ENCODE measurements around the gene B4GALNT2.

B4GALNT2 gene

DNA sequence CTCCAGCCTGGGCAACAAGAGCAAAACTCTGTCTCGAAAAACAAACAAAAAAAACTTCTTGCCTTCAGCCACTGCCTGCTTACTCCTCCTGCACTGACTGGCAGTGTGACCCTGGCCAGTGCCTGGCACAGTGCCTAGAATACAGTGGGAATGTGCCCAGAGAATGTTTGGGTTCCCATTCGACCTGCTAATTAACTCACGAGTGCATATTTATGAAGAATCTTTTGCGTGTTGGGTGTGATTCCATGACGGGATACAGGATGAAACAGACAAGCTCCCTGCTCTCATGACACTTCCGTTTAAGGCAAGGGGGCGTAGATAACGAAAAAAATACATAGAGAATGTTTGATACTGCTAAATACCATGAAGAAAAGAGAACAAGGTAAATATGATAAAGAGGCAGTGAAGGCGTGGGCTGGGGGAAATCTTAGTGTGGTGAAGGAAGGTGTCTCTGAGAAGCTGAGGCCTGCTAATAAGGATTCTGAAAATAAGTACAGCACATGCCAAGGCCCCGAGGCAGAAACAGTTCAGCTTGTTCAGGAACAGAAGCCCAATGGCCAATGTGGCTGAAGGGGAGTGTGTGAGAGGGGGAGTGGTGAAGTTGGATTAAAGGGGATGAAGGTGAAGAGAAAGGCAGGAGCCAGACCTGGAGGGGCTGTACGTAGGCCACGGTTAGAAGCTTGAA lies 82.2 kb downstream of the B4GALNT2 start:
- no peak for DNase-seq

DNA sequence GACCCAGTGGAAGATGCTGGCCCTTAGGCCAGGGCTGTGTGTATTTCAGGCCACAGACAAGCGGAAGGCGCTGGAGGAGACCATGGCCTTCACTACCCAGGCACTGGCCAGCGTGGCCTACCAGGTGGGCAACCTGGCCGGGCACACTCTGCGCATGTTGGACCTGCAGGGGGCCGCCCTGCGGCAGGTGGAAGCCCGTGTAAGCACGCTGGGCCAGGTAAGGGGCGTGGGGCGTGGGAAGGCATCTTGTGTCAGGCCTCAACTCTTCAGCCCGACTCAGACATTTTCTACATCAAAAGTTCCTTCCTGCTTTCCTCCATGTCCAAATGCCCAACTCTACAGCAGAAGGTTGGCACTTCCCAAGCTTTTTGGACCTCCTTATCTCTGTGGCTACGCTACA lies 83.9 kb downstream of the B4GALNT2 start:
- DNase-seq: no peak

DNA sequence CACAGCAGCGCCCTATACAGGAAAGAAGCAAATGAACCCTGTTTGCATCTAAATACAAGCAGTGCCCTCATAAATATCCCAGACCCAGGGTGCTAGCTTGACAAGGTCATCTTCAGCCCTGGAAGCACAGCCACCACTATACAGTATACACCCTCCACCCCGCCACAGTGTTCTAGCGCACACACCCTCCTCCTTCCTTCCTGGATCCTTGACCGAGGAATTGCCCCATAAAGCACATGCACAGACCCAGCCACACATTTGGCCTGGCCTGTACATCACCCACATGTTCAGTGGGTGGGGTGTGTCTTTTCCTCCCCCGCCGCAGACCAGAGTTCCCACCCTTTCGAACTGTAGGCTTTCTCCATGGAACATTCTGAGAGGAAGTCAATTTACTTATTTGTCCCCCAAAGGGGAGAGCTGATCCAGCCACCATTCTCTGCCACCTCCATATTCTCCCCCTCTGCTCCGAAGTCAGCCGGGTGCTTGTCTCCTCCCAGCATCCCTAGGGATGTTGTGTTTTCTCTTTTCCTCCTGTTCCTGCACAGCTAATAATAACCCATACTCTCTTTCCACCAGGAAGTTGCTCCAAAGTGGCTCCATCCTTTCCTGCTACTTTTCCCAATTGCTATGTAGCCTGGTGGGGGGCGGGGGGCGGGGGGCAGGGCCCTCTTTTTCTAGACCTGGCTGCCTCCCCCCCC lies 84.5 kb downstream of the B4GALNT2 start:
- no peak for DNase-seq

DNA sequence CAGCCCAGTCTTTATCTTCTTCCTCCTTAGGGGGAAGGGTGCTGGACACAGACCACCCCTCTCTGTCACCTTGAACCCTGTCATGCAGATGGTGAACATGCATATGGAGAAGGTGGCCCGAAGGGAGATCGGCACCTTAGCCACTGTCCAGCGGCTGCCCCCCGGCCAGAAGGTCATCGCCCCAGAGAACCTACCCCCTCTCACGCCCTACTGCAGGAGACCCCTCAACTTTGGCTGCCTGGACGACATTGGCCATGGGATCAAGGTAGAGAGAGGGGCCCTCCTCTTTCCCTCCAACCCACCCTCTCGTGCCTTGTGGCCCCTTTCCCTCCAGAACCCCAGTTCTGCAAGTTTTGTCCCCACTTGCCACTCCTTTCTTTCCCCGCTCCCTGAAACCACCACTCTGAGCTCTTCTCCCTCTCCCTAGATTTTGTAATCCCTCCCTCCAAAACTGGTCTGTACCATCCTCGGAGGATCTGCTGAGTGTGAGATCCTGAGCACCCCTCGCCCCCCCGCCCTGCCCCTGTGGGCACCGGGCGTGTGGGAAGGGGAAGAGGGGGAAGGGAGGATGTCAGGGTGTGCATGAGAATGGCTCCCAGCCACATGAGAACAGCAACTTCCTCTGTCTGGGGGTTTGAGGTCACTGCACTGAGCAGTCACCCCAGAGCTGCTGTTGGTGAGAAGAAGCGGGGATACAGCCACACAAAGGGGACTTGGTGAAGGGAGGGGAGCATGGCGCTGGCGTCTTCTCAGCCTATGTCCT lies 85.3 kb downstream of the B4GALNT2 start:
- DNase-seq: no peak

DNA sequence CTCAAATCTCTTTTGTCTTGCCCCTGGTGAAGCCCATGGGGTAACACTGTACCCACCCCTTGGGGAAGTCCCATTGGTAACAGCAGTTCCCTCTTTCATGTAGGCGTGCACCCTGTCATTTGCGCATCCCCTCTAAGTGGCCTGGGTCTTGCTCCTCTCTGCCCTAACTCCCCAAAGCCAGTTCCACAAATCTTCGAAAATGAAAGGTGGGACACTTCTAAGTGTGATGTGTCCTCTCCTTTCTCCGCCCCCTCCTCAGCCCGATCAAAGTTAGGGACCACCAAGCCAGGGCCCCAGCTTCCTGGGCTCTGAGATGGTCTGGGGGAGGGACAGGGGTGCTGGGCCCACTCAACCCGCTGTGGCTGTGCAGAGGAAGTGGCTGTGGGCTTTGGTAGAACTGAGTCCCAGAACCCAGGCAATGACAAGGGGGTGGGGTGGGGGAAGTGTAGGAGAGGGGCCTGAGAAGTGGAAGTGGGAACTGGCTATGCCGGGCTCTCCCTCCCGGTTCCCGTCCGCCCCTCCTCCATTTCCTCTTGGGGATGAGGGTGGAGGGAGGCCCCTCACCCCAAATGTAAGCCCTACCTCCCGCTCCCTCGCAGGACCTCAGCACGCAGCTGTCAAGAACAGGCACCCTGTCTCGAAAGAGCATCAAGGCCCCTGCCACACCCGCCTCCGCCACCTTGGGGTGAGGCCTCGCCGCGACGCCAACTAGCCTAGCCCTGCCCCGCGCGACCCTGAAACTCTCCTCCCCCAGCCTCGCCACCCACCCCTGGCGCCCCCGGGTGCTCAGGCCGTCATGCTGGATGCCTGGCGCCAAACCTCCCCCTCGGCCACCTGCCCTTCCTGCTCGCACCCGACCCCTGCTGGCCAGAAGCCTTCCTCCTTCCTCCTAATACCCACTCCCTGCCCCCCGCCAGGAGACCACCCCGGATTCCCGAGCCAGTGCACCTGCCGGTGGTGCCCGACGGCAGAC lies 86.7 kb downstream of the B4GALNT2 start:
- DNase-seq: no peak

DNA sequence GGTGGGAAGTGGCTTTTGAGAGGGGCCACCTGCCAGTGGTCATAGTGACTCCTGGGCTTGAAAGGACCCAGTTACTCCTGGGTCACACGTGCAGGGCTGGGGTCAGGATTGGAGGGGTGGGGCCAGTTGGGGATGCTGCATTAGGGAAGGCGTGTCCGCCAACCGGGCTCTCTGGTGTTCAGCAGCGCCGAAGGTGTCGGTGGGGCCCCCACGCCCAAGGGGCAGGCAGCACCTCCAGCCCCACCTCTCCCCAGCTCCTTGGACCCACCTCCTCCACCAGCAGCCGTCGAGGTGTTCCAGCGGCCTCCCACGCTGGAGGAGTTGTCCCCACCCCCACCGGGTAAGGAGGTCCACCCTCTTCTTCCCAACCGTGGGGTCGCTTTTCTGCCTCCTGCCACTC lies 87.4 kb downstream of the B4GALNT2 start:
- no peak for DNase-seq

DNA sequence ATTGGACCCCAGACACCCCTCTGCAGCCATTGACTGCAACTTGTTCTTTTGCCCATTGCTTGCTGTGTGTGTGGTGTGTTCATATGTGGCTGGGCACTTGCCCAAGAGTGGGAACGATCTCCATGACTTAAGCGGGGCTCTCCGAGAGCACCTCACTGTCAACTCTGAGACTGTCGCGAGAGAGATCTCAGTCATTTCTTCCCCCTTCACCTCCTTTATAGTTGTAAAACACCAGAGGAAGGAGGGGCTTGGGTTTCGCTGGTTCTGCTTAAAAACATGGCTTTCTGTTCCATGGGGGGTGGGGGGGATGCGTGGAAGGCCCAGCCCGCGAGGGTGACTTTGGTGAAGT lies 90.6 kb downstream of the B4GALNT2 start:
- DNase-seq: no peak

DNA sequence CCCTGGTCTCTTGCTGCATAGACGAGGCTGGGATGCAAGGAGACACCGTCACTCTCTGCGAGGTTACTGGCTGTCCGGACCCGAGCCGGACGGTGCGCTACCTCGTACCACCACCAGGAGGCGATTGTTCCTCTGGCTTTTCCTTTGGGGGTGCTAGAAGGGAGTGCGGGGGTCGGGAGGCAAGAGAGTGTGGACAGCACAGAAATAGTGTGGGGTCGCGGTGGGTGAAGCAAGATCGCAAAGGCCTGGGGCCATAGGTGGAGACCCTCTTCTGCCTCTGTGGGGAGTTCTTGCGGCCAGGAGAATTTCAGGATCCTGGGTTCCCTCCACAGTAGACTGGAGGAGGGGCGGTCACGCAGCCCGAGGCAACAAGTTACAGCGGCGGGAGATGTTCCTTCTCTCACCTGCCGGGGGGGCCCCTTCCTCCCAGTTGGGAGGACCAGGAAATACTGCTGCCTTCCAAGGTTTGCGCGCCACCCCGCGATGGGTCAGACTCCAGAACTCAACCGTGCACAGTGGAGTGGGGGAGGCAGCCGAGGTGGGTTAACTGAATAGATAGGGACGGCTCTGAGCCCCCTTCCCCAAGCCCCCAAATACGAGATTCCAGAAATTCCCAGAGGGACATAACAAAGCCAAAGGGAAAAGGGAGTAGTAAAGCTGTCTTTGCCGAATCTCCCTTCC lies 91.1 kb downstream of the B4GALNT2 start:
- DNase-seq: no peak

DNA sequence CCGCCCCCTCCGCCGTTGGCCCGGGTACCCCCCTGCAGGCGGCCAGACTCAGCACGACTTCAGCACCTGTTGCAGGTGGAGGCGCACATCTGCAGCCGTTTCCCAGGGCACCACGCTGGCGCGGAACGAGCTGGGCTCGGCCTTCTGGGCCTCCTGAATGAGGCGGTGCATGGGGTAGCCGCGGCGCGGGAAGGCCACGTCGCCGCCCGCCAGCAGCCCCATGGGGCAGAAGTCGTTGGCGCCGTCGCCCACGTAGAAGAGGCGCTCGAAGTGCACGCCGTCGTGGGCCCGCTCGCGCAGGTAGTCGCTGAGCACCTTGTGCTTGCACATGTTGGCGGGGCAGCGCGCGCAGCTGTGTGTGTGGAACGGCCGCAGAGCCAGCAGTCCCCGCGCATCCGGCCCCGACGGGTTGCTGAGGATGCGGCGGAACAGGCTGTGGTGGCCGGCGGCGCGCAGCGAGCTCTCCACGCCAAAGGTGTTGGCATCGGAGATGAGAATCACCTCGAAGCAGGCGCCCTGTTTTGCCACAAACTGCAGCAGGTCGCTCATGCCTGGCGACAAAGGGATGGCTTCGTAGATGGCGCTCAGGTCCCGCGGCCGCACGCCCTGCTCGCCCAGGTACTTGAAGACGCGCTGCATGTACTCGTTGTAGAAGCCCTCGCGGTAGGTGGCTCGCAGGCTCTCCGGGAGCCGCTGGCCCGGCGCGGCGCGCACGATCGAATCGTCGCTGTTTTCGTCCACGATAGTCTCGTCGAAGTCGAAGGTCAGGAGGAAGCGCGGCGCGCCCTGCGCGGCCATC lies 91.8 kb downstream of the B4GALNT2 start:
- no peak for DNase-seq

DNA sequence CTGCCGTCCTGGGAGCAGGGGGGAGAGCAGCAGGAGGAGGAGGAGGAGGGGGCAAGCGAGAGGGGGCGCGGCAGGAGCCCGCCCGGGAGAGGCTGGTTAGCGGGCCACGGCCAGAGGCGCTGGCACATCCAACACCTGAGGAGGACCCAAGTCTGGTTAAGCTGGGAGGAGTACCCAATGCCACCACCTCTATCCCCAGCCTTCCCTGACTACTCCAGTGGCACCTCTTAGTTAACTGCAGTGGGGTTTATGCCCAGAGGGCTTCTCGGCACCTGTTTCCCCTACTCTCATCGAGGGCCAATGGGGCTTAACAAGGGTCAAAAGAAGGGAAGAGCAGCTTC lies 92.4 kb downstream of the B4GALNT2 start:
- no peak for DNase-seq

DNA sequence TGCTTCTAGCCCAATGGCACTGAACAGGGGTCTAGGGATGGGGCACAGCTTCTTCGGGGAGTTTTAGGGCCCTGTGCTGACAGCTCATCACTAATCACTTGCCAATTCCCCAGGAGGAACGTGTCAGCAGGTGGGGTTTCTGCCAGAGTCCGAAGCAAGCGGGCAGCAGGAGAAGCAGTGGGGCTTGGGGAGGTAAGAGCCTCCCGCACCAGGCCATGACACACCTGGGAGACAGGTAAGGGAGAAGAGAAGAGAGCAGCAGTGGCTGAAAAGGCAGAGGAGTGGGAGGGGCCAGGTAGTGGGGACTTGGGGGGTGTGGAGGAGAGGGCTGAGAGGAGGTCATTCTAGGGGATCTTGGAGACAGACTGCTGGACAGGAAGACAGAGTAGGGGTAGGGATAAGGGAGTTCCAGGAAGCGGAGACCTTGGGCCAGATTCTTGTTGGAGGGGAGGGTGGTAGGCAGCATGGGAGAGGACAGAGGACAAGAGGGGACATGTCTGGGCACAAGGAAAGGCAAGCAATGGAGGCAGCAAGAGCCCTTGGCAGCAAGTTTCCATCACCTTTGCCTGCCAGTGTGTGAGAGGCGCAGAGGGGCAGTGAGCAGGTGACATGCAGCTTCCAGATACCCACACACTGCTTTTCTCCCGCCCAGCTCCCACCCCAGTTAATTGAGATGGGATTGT lies 93.1 kb downstream of the B4GALNT2 start:
- DNase-seq: no peak
